HT1080 (cell line): ENCODE measurements around the gene PGS1. TPM values are rescaled to one million over a fixed set of nuclear protein-coding genes. Genes with fewer than 3 reads are reported as not detected.

Source experiments
- DNase-seq: peaks from one replicate; pipeline ENCODE4 v3.0.0-alpha.2; 2015; ENCODE audit warnings: low read depth
- total RNA-seq: library from RNA; depleted of rRNA; stranded (reverse); fragments of >200 nt; shearing (Covaris generic); gene quantifications from 2 replicates; pipeline ENCODE4 v1.2.3, GENCODE V29; 2014

Gene PGS1
- total RNA-seq, 1 experiment from 2014 or later: 27.6 TPM

DNA sequence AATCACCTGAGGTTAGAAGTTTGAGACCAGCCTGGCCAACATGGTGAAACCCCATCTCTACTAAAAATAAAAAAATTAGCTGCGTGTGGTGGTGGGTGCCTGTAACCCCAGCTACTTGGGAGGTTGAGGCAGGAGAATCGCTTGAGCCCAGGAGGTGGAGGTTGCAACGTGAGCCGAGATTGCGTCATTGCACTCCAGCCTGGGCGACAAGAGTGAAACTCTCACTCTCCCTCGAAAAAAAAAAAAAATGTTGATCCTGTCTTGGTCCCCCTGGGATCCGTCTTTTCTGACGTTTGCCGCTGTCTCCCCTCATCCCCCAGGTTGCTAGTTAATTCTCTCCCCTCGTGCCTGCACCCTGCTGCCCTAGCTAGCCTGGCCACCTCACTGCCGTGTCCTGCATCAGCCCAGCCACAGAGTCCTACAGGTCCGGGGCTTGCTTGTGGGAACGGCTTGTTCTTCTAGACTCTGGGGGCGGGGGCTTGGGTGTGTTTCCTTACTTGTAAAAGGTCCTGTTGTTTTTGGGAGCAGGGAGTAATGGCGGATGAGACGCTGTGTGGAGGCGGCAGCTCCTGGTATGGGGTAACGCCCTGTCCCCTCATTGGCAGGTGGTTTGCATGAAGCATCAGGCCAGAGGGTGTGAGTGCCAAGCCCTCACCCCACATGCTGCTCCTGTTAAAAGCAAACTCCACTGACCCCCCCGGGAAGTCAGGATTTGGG is 44.6 kb downstream of the PGS1 start:
- no peak for DNase-seq

DNA sequence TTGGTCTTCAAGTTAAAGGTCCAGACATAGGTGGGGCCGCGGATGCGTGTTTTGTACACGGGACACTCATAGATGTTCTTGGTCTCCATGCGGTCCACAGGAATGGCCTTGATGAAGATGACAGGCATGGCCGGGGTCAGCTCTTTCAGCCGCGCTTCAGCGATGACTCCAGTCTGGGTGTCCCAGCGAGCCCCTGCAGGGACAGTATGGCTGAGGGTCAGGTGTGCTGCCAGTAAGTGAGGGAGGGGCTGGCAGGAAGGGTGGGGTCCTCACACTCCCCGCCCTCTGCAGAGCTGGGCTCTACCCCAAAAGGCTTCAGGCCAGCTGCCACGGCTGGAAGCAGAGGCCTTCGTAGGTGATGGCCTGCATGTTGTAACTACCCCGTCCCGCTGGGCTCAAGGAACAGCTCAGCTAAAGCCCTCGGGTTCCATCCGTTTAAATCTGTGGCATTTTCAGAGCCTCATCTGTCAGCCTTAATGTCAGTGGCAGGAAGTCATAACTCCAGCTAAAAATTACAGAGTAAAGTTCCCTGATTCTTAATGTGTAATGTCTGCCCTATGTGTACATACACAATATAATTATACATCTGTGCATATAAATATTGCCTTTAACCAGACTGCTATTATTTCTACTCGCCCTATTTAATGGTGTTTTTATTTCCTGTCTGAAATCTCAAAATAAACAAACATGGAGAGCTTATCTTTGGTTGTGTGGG is 45.7 kb downstream of the PGS1 start:
- no peak for DNase-seq

GRCh38 chr17:78425429-78425828 is 47.0 kb downstream of the PGS1 start:
- no peak for DNase-seq

DNA sequence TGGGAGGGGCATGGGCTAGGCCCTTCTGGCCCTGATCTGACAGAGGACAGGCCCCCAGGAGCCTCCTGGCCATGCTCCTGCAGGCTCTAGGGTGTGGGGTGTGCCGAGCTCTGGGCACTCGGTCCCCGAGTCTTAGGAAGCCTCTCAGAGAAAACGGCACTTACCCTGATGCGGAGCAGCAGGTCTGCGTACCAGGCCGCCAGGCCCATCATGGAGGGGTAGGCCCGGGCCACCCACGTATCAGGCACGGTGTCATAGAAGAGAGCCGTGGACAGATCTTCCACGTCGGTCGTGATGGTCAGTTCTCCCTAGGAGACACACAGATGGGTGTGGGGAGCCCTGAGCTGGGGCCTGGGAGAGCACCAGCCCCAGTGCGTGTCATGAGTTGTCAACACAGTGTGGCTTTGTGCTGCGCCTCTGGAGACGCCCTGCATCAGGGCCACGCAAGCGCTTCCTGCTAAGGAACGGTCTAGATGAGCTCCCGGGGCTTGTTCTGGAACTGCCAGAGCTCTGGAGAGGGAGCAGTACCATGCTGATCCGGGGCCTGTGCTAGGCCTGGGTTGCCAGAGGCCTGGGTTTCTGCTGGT is 47.9 kb downstream of the PGS1 start:
- DNase-seq: no peak

GRCh38 chr17:78427140-78427539 is 48.7 kb downstream of the PGS1 start:
- DNase-seq: no peak

GRCh38 chr17:78428025-78428575 is 49.7 kb downstream of the PGS1 start:
- DNase-seq: no peak

DNA sequence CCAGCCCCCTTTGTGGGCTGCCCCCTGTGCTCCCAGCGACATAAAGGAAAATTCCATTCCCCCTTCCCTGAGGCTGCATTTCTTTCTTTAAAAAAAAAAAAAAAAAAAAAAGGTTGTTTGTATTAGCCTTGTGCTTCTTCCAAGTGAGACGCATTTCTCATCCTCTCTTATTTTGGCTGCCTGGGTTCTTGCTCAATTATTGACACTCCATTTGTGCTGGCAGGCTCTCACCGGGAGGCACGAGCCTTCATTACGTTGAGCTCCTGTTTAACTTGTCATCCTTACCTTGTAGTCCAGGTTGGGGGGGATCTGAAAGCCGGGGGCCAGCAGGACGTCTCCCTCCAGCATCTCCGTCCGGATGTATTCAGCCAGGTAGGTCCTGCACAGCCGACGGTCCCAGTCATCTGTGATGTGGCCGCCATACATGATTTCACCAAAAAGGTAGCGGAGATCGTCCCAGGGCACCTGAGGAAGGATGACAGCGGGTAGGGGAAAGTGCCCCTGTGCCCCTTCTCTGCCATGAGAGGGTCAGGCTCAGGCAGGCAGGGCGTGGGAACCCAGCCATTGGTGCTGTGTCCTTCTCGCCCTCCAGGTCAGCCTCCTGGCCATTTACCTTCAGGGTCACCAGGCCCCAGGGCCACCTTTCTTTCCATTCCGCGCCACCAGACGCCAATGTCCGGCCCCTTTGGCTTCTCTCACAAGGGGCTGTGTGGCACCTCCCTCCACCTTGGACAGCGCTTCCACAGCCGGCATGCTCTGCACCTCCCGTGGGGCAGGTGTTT is 50.6 kb downstream of the PGS1 start:
- no peak for DNase-seq

GRCh38 chr17:78429618-78429995 is 51.2 kb downstream of the PGS1 start:
- DNase-seq: no peak

GRCh38 chr17:78430892-78431691 is 52.6 kb downstream of the PGS1 start:
- no peak for DNase-seq

GRCh38 chr17:78431692-78431958 is 53.2 kb downstream of the PGS1 start:
- DNase-seq: no peak

DNA sequence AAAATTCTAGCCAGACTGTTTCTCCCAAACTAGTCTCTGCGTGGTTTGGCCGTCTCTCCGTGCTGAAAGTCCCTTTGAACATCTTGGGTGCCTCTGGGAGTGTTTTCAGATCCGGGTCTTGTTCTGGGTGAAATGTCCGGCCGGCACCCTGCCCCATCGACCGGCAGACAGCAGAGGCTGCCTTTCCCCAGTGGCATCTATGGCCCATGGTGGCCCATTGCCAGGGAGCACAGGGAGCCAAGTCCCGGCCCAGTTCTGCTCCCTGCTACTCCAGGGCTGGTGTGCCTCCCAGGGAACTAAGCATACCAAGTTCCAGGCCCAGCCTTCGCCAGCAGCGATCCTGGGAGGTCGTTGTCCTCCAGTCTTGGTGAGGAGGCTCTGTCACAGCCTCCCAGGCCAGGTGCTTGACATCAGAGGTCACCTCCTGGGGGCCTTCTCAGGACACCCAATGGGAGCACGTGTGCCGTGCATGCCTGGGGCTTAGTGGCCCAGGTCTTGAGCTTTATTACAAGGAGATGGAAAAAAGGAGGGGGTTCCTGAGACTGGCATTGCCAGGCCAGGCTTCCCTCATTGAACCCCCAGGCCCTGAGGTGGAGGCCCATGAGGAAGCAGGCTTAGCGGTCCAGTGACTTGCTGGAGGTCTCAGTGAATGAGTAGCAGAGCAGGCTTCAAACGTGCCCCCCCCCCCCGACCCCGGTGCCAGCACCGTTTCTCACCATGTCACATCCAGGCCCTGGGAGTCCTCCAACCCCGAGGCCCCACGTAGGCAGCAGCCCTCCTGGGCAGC is 54.0 kb downstream of the PGS1 start:
- DNase-seq: no peak

DNA sequence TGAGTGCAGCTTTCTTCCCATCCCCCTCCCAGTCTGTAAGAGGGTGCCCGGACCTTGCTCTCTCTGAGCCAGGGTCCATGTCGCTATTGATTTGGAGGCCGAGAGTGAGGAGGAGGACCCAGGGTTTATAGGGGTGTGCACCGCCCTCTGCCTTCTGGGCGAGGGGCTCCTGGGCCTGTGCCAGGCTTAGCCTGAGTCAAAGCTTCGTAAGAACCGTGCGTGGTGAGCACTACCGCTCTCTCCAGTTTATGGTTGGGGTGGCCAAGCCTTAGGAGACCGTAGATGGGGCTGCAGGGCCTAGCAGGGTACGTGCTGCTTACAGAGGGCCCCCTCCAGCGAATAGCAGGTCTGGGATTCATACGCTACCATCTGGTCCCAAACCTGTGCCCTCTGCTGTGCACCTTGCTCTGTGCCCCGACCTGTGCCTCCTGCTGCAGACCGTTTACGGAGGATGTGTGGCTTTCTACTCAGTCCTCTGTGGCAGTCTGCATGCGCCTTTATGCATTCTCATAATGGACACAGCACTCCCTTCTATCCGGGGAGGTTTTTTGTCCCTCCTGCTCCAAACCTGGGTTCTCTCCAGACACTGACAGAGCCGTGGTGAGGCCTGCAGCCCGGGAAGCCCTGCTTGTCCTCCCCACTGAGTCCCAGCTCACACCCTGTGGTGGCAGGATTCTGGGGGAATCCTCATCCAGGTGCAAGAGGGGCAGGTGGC is 54.7 kb downstream of the PGS1 start:
- no peak for DNase-seq

DNA sequence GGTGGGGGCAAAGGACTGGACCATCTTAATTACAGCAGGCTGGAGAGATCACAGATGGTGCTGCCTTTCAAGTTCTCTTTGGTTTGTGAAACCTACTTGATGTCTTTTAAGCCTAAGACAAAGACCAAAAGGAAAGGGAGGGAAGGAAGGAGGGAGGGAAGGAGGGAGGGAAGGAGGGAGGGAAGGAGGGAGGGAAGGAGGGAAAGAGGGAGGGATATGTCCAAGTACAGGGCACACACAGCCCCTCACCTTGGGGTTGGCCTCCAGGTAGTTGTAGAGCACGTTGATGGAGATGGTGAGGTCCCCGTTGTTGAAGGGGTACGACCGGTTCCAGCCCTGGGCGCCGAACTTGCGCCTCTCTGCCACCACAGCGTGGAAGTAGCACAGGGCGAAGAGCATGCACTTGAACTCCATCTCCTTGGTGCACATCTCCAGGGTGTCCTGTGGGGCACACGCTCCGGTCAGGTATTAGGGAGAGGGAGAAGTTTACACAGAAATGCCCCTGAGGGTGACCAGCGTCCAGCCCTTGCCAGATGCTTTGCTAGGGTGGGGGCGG is 55.4 kb downstream of the PGS1 start:
- no peak for DNase-seq

DNA sequence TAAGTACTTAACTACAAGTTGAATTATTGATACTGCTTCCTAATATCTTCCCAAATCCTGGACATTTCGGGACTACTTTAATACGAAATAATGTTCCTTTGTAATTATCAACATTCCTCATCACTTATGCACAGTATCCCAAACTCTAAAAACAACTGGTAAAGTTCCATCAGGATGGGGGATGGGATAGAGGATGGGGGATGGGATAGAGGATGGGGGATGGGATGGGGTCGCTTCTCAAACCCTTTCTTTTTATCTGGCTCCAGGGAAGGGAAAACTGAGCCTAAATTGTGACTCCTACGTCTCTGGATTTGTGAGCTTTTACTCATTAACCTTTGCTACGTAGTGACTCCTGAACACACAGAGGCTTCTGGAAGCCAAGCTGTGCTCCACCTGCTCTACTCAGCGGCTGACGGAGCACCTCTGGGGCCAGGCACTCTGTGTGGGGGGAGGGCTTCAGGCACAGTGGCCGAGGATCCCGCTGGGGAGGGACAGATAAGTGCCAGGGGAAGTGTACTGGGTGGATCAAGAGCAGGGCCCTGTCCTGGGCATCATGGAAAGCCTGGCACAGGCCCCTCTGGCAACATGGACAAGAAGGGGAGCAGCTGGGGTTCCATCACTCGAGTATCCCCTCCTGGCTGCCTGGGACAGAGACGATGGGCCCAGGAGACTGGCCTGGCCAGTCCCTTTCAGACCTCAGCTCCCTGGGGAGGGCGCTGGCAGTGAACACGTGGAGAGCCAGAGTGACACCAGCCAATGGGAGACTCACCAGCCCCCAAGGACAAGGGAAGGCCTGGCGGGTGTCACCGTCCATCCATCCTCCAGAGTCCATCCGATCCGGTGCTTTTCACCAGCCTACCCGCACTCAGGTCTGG is 56.2 kb downstream of the PGS1 start:
- DNase-seq: no peak

DNA sequence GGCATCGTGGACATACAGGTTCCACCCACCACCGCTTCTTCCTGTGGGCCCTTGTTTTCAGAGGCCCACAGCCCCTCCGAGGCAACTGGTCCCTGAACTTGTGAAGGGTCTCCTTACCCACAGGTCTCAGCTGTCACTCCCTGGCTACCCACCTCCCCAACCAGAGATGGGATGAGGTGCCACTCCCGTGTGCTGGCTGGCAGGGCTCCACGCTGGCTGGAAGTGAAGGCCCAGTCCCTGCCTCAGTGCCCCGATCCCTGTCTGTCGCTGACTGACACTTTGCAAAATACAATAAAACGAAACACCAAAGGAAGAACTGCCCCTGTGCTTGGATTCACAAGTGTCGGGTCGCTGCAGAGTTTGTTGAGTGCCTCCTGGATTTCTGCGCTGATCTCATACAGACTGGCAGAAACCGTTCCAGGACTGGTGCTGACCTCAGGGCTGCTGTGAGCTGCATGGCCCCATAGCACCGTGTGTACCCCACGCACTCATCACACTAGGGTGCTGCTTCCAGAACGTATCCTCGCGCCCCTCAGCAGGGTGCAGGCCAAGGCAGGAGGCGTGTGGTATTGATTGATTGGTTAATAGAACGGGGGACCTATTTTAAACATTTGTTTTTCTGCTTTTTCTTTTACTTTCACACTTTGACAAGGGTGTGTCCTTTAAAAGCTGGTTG is 57.0 kb downstream of the PGS1 start:
- no peak for DNase-seq

GRCh38 chr17:78437508-78438169 is 59.2 kb downstream of the PGS1 start:
- no peak for DNase-seq

- DNase-seq: no peak
These were observed 59.8 kb downstream of the PGS1 start for GRCh38 chr17:78438271-78438691.
